Erythroblast (primary cell): Measurements from ENCODE around the gene A2ML1.
"Not testable (repeated sequence)": the region's sequence is repeated elsewhere in the genome, so short reads cannot be mapped to it uniquely, and the experiment has no call there.

Source experiments
- DNase-seq, 2 experiments: peaks; one replicate each; lab custom pipeline; 2025; lab: John Stamatoyannopoulos, UW
- GATA1 ChIP-seq: IDR thresholded peaks from 2 replicates; pipeline ENCODE4 v1.6.1; 2011; ENCODE audit warnings: low read depth, mild to moderate bottlenecking, control low read depth, low read length, moderate library complexity
- POLR2A ChIP-seq: IDR thresholded peaks from 2 replicates; pipeline ENCODE4 v1.6.1; 2011; ENCODE audit warnings: mild to moderate bottlenecking, low read length

The A2ML1 gene

GRCh38 chr12:8860165-8860961, 37.9 kb downstream of the A2ML1 start:
- no peak for TF ChIP-seq GATA1
- DNase-seq: peak; percentile 72 to 78

- no peak for DNase-seq
- TF ChIP-seq GATA1 (no peak), POLR2A (no peak)
These were observed 44.0 kb downstream of the A2ML1 start for GRCh38 chr12:8866429-8866828.

- DNase-seq: no peak
- TF ChIP-seq POLR2A: no peak
- TF ChIP-seq GATA1: no peak
These were observed 44.6 kb downstream of the A2ML1 start for GRCh38 chr12:8867009-8867408.

GRCh38 chr12:8867786-8868185, 45.4 kb downstream of the A2ML1 start:
- TF ChIP-seq GATA1 (no peak), POLR2A (no peak)
- DNase-seq: no peak

GRCh38 chr12:8870586-8870985, 48.2 kb downstream of the A2ML1 start:
- DNase-seq: peak in 1 of 2 experiments; percentile 29
- TF ChIP-seq GATA1: no peak

GRCh38 chr12:8871068-8871467, 48.6 kb downstream of the A2ML1 start:
- DNase-seq: no peak
- no peak for TF ChIP-seq POLR2A
- no peak for TF ChIP-seq GATA1

- no peak for TF ChIP-seq POLR2A
- TF ChIP-seq GATA1: no peak
- DNase-seq: no peak
These were observed 54.5 kb downstream of the A2ML1 start for GRCh38 chr12:8876887-8877286.

GRCh38 chr12:8886502-8887284, 64.3 kb downstream of the A2ML1 start:
- TF ChIP-seq GATA1 (no peak), POLR2A (peak; percentile 73)
- DNase-seq: peak; percentile 75 to 91

GRCh38 chr12:8887285-8887715, 64.9 kb downstream of the A2ML1 start:
- DNase-seq: peak; percentile 74 to 92
- no peak for TF ChIP-seq POLR2A
- TF ChIP-seq GATA1: peak; percentile 69

GRCh38 chr12:8890313-8891085, 68.1 kb downstream of the A2ML1 start:
- TF ChIP-seq GATA1: no peak
- no peak for TF ChIP-seq POLR2A
- DNase-seq: peak; percentile 68 to 76

- no peak for TF ChIP-seq GATA1
- DNase-seq: no peak
These were observed 69.6 kb downstream of the A2ML1 start for GRCh38 chr12:8891976-8892375.

GRCh38 chr12:8894378-8894777, 72.0 kb downstream of the A2ML1 start:
- no peak for DNase-seq
- TF ChIP-seq GATA1: no peak
- no peak for TF ChIP-seq POLR2A

- TF ChIP-seq POLR2A (no peak), GATA1 (no peak)
- no peak for DNase-seq
These were observed 72.6 kb downstream of the A2ML1 start for GRCh38 chr12:8894986-8895385.

GRCh38 chr12:8897081-8897480, 74.7 kb downstream of the A2ML1 start:
- no peak for TF ChIP-seq GATA1
- TF ChIP-seq POLR2A: no peak
- no peak for DNase-seq

GRCh38 chr12:8899830-8900229, 77.4 kb downstream of the A2ML1 start:
- TF ChIP-seq POLR2A: no peak
- TF ChIP-seq GATA1: no peak
- no peak for DNase-seq

- not testable (repeated sequence) for DNase-seq
These were observed 80.3 kb downstream of the A2ML1 start for GRCh38 chr12:8902703-8903102.
